OCI-M2 (cell line): ENCODE measurements around the gene CSNK1G2.

Source experiments
- DNase-seq: peaks from one replicate; lab custom pipeline; 2025; ENCODE audit not compliant: unreplicated experiment; lab: John Stamatoyannopoulos, UW

The CSNK1G2 gene

GRCh38 chr19:1962674-1963073, 21.7 kb downstream of the CSNK1G2 start:
- no peak for DNase-seq

GRCh38 chr19:1967087-1967608, 26.2 kb downstream of the CSNK1G2 start:
- DNase-seq: no peak

GRCh38 chr19:1968279-1969175, 27.6 kb downstream of the CSNK1G2 start:
- DNase-seq: no peak

GRCh38 chr19:1969176-1970002, 28.4 kb downstream of the CSNK1G2 start:
- no peak for DNase-seq

- DNase-seq: no peak
Observed at GRCh38 chr19:1970003-1970805, 29.2 kb downstream of the CSNK1G2 start.

GRCh38 chr19:1970806-1971502, 30.0 kb downstream of the CSNK1G2 start:
- no peak for DNase-seq

GRCh38 chr19:1974381-1975161, 33.6 kb downstream of the CSNK1G2 start:
- no peak for DNase-seq

- DNase-seq: no peak
Observed at GRCh38 chr19:1975162-1975480, 34.1 kb downstream of the CSNK1G2 start.

- DNase-seq: no peak
Observed at GRCh38 chr19:1977120-1977519, 36.1 kb downstream of the CSNK1G2 start.

GRCh38 chr19:1978346-1978894, 37.4 kb downstream of the CSNK1G2 start:
- no peak for DNase-seq

- no peak for DNase-seq
Observed at GRCh38 chr19:1979017-1979416, 38.0 kb downstream of the CSNK1G2 start.

- no peak for DNase-seq
Observed at GRCh38 chr19:1979642-1980041, 38.7 kb downstream of the CSNK1G2 start.

GRCh38 chr19:1980091-1980808, 39.3 kb downstream of the CSNK1G2 start:
- no peak for DNase-seq

GRCh38 chr19:1980809-1981181, 39.8 kb downstream of the CSNK1G2 start:
- no peak for DNase-seq

GRCh38 chr19:1981253-1981652, 40.3 kb downstream of the CSNK1G2 start:
- no peak for DNase-seq

- no peak for DNase-seq
Observed at GRCh38 chr19:1984357-1984756, 43.4 kb downstream of the CSNK1G2 start.

- DNase-seq: no peak
Observed at GRCh38 chr19:1985588-1986356, 44.8 kb downstream of the CSNK1G2 start.
